Measurements from ENCODE around the gene CPNE1.

CPNE1 gene

GRCh38 chr20:35660122-35660937, 4.4 kb downstream of the CPNE1 start:
- no peak for TF ChIP-seq CTCF (IDR thresholded peaks at IDR 0.05; ENCODE audit: low read depth, low read length, missing control alignments)
- DNase-seq (ENCODE audit: extremely low read depth, low read depth) = no peak

GRCh38 chr20:35657271-35657670, 7.4 kb downstream of the CPNE1 start:
- no peak for TF ChIP-seq CTCF (IDR thresholded peaks at IDR 0.05; ENCODE audit: low read depth, low read length, missing control alignments)
- no peak for DNase-seq (ENCODE audit: extremely low read depth, low read depth)
- no peak overlapping the region for H3K4me3 ChIP-seq (replicated peaks; ENCODE audit: low read depth, low read length)

More at GRCh38 chr20:35660122-35660937, 4.4 kb downstream of the CPNE1 start:
- no peak overlapping the region for H3K4me3 ChIP-seq (replicated peaks; ENCODE audit: low read depth, low read length)

DNA sequence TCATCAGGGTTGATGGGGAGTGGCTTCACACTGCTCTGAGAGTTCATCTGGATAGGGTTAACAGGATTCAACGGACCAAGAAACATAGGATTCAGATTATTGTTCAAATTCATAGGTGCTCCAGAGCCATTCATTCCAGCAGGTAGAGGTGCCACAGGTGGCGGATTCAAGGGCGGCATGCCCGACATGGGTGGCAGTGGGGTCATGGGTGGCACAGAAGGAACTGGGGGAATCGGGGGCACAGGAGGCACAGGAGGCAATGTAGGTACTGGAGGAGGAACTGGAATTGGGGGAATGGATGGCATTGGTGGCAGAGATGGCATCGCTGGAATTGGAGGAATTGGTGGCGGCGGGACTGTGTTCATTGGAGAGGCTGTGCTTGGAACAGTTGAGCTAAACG, 10.3 kb downstream of the CPNE1 start:
- no peak for TF ChIP-seq CTCF (IDR thresholded peaks at IDR 0.05; ENCODE audit: low read depth, low read length, missing control alignments)

DNA sequence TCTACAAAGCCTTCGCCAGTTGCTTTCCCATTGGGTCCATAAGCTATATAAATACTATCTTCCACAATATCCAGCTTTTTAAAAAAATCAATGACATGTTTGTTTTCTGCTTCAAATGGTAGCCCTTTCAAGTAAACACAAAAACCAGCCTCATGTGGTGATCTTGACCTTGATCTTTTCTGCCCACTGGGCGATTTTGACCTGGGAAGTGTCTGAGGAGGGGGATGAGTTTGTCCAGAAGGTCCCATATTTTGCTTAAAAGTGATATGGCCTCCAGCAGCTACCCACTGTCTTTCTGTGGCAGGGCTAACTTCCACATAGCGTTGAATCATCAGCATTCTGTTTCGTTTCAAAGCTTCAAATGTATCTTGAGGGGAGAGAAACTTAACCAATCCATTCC, 10.8 kb downstream of the CPNE1 start:
- TF ChIP-seq CTCF (IDR thresholded peaks at IDR 0.05; ENCODE audit: low read depth, low read length, missing control alignments) = no peak
- H3K4me3 ChIP-seq (replicated peaks; ENCODE audit: low read depth, low read length) = no peak overlapping the region
- no peak for DNase-seq (ENCODE audit: extremely low read depth, low read depth)

More for the DNA sequence above, 10.3 kb downstream of the CPNE1 start:
- no peak for DNase-seq (ENCODE audit: extremely low read depth, low read depth)
- no peak overlapping the region for H3K4me3 ChIP-seq (replicated peaks; ENCODE audit: low read depth, low read length)

- H3K4me3 ChIP-seq (replicated peaks; ENCODE audit: low read depth, low read length) = no peak overlapping the region
- DNase-seq (ENCODE audit: extremely low read depth, low read depth) = no peak
- no peak for TF ChIP-seq CTCF (IDR thresholded peaks at IDR 0.05; ENCODE audit: low read depth, low read length, missing control alignments)
Observed at GRCh38 chr20:35653430-35653734, 11.3 kb downstream of the CPNE1 start.

GRCh38 chr20:35652641-35653429, 11.9 kb downstream of the CPNE1 start:
- no peak for TF ChIP-seq CTCF (IDR thresholded peaks at IDR 0.05; ENCODE audit: low read depth, low read length, missing control alignments)
- DNase-seq (ENCODE audit: extremely low read depth, low read depth) = no peak

More at GRCh38 chr20:35652641-35653429, 11.9 kb downstream of the CPNE1 start:
- H3K4me3 ChIP-seq (replicated peaks; ENCODE audit: low read depth, low read length) = no peak overlapping the region

Data from HFF-Myc (cell line).